Mammary epithelial cell (primary cell): ENCODE data around the gene FOXF1.

ENCODE experiments used
- EZH2 ChIP-seq: IDR thresholded peaks from 2 replicates; pipeline ENCODE4 v1.6.1; 2012; ENCODE audit warnings: low read length, inconsistent platforms, borderline replicate concordance
- TF ChIP-seq, protein P1 (sequence below), 2 donors: IDR thresholded peaks in 1 of 2; conservative IDR thresholded peaks in 1 of 2; 2 replicates each; pipeline ENCODE4 v1.5.1; 2011 to 2012; ENCODE audit warnings: inconsistent platforms in 2 of 2, low read length in 2 of 2, mild to moderate bottlenecking in 2 of 2, control low read depth in 1 of 2, low read depth in 1 of 2; ENCODE audit not compliant: insufficient read depth in 1 of 2; ENCODE audit errors: extremely low read depth in 1 of 2

DNA sequence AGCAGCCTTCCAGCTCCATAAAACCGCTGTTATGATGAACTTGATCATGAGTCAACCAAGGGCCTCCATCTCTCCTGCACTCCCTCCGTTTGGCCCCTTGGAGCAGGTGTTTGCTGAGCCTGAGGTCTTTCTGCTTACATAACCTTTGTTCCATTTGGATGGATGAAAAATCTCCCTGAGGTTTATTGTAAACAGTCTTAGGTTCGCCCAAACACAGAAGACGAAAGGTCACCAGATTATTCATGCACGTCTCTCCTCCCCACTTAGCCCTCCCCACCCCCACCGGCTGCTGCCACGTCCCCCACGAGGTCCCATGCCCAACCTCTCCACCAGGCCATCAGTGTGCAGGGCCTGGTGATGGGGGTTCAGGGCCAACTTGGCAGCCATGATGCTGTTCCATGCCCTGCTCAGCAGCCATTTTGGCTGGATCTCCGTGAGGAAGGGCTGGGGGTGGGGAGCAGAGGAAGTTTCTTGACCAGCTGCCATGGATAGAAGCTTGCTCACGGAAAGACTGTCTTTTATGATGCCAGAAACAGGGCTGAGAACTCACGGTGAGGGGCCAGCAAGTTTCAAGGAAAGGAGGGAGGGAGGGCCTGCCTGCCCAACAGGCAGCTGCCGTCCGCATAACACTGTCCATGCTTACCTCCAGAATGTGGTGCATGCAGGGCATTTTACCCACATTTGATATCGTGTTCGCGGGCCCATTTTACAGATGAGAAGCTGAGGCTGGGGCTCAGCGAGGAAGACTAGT is 47.8 kb upstream of the FOXF1 start:
- no peak for TF ChIP-seq EZH2
- TF ChIP-seq, protein P1, sequence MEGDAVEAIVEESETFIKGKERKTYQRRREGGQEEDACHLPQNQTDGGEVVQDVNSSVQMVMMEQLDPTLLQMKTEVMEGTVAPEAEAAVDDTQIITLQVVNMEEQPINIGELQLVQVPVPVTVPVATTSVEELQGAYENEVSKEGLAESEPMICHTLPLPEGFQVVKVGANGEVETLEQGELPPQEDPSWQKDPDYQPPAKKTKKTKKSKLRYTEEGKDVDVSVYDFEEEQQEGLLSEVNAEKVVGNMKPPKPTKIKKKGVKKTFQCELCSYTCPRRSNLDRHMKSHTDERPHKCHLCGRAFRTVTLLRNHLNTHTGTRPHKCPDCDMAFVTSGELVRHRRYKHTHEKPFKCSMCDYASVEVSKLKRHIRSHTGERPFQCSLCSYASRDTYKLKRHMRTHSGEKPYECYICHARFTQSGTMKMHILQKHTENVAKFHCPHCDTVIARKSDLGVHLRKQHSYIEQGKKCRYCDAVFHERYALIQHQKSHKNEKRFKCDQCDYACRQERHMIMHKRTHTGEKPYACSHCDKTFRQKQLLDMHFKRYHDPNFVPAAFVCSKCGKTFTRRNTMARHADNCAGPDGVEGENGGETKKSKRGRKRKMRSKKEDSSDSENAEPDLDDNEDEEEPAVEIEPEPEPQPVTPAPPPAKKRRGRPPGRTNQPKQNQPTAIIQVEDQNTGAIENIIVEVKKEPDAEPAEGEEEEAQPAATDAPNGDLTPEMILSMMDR (conservative IDR thresholded peaks at IDR 0.05 in 1 of 2, IDR thresholded peaks at IDR 0.05 in 1 of 2; ENCODE audit: extremely low read depth in 1 of 2, insufficient read depth in 1 of 2, low read depth in 1 of 2, low read length in 2 of 2): no peak
